Neural cell (in vitro differentiated cells): ENCODE measurements around the gene IDI2.

Experiments used
- EZH2 ChIP-seq: fragments of 200-600, 300-800 bp; shearing (Covaris generic), sonication (generic); IDR thresholded peaks from 2 replicates; pipeline ENCODE4 v1.6.1; 2014; ENCODE audit warnings: antibody characterized with exemption, low read length, borderline replicate concordance, mild to moderate bottlenecking; ENCODE audit not compliant: insufficient read depth, poor library complexity, severe bottlenecking
- RAD21 ChIP-seq: fragments of 450-650 bp; conservative IDR thresholded peaks from 2 replicates; pipeline ENCODE4 v1.6.1; 2014; ENCODE audit warnings: antibody characterized with exemption, mild to moderate bottlenecking, moderate library complexity
- TAF1 ChIP-seq: IDR thresholded peaks from 2 replicates; pipeline ENCODE4 v1.6.1; 2012; ENCODE audit warnings: low read depth
- TF ChIP-seq, protein P1 (sequence below): fragments of 450-650 bp; IDR thresholded peaks from 2 replicates; pipeline ENCODE4 v1.5.1; 2014; ENCODE audit warnings: antibody characterized with exemption, mild to moderate bottlenecking, moderate library complexity; ENCODE audit not compliant: poor library complexity, severe bottlenecking

DNA sequence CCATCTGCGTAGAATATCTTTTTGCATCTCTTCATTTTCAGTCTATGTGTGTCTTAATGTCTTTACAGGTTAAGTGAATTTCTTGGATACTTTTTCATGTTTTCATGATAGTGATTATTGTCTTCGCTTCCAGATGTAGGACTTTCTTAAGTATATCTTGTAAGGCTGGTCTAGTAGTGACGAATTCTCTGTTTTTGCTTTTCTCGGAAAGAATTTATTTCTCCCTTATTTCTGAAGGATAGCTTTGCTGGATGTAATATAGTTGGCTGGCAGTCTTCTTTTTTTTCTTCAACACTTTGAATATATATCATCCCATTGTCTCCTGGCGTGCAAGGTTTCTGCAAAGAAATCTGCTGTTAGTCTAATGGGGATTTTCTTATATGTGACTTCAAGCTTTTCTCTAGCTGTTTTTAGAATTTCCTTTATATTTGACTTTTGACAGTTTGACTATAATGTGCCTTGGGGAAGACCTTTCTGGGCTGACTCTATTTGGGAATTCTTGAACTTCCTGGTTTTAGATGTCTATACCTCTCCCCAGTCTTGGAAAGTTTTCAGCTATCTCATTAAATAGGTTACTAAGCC, 23.1 kb downstream of the IDI2 start:
- no peak for TF ChIP-seq EZH2
- TF ChIP-seq, protein P1, sequence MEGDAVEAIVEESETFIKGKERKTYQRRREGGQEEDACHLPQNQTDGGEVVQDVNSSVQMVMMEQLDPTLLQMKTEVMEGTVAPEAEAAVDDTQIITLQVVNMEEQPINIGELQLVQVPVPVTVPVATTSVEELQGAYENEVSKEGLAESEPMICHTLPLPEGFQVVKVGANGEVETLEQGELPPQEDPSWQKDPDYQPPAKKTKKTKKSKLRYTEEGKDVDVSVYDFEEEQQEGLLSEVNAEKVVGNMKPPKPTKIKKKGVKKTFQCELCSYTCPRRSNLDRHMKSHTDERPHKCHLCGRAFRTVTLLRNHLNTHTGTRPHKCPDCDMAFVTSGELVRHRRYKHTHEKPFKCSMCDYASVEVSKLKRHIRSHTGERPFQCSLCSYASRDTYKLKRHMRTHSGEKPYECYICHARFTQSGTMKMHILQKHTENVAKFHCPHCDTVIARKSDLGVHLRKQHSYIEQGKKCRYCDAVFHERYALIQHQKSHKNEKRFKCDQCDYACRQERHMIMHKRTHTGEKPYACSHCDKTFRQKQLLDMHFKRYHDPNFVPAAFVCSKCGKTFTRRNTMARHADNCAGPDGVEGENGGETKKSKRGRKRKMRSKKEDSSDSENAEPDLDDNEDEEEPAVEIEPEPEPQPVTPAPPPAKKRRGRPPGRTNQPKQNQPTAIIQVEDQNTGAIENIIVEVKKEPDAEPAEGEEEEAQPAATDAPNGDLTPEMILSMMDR, result no peak
- TF ChIP-seq RAD21, result no peak
- no peak for TF ChIP-seq TAF1
